ENCODE results near the gene ADAMTS9. TPM values are rescaled to one million over a fixed set of nuclear protein-coding genes. Genes with fewer than 3 reads are reported as not detected.

The ADAMTS9 gene
- total RNA-seq, 1 donor from 2014 or later, result 11.7 TPM

DNA sequence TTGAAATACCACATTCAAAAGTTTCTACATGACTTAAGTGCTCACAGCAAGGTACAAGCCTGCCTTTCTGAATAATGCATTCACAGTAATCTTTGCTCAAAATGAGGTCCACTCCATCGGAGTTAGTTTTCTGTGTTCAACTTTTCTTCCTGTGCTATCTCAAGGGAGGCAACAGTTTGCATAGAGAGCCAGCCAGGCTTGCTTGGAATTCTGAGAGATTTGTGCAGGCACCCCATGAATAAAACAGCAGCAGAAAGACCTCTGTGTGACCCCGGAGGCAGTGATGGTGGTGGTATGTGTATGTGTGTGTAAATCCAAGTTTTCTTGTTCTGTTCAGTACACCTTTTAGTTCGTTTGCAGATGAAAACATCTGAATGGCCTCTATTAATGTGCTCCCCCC is 124.0 kb downstream of the ADAMTS9 start:
- H3K4me1 ChIP-seq, result no peaks in the 10 kb centered on the region
- no peaks in the 10 kb centered on the region for H3K27me3 ChIP-seq (ENCODE audit: low read depth)
- no peaks in the 10 kb centered on the region for H3K9me3 ChIP-seq
- H3K27ac ChIP-seq, result no peak overlapping the region
- H3K36me3 ChIP-seq, result peaks cover 22% of the 10 kb centered on the region
- intact Hi-C loops (cut with DNase I), result no loop called here
- H3K4me3 ChIP-seq, result no peak overlapping the region
- TF ChIP-seq, protein P1, sequence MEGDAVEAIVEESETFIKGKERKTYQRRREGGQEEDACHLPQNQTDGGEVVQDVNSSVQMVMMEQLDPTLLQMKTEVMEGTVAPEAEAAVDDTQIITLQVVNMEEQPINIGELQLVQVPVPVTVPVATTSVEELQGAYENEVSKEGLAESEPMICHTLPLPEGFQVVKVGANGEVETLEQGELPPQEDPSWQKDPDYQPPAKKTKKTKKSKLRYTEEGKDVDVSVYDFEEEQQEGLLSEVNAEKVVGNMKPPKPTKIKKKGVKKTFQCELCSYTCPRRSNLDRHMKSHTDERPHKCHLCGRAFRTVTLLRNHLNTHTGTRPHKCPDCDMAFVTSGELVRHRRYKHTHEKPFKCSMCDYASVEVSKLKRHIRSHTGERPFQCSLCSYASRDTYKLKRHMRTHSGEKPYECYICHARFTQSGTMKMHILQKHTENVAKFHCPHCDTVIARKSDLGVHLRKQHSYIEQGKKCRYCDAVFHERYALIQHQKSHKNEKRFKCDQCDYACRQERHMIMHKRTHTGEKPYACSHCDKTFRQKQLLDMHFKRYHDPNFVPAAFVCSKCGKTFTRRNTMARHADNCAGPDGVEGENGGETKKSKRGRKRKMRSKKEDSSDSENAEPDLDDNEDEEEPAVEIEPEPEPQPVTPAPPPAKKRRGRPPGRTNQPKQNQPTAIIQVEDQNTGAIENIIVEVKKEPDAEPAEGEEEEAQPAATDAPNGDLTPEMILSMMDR (IDR thresholded peaks at IDR 0.05), result no peak
- DNase-seq, result no peak
- no peak for ATAC-seq

DNA sequence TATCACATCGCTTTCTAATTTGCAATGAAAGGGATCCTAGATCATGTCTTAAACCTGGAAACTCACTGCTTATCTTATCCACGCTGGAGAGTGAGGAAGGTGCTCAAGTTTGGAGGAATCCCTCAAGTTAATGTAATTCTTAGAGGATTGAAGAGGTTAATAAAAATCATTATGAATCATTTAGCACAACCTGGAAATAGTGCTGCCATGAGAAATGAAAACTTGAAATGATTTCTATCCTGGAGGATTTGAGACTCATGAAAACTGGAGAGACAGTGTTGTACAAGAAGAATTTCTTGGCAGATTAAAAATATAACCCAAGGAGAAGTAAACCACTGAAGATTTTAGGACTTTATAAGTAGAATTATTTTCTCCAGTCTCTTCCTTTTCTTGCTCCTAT is 125.9 kb downstream of the ADAMTS9 start:
- no peaks in the 10 kb centered on the region for H3K4me1 ChIP-seq
- no peaks in the 10 kb centered on the region for H3K27me3 ChIP-seq (ENCODE audit: low read depth)
- TF ChIP-seq, protein P1 (IDR thresholded peaks at IDR 0.05), result no peak
- ATAC-seq (no peak), DNase-seq (no peak)
- H3K4me3 ChIP-seq, result peak overlapping the region; percentile 29
- peaks cover 27% of the 10 kb centered on the region for H3K36me3 ChIP-seq
- H3K9me3 ChIP-seq, result no peaks in the 10 kb centered on the region
- H3K27ac ChIP-seq, result no peak overlapping the region
- intact Hi-C loops (cut with DNase I), result no loop called here

DNA sequence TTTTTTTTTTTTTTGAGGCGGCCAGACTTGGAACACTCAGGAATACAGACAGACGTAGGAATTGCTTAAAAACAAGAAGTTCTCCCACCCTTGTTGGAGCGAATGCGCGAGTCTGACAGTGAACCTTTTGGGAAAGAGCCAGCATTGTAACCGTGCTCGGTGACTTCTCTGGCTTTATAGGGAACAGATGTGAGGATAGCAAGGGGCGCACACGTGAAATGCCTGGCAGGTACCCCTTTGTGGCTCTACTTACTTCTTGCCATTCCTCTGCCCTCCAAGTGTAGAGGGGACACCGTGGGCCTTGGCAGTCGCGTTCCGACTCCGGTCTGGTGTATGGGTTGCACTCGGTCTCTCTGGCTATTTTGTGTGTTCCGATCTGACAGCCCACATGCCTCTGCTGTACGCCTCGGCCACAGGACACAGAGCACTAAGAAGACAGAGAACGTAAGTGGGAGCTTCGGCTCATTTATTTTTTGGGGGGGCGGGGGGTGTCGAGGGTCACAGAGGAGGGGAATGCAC is 126.4 kb downstream of the ADAMTS9 start:
- TF ChIP-seq, protein P1 (IDR thresholded peaks at IDR 0.05), result no peak
- Histone ChIP-seq H3K9me3 (no peaks in the 10 kb centered on the region), H3K27me3 (ENCODE audit: low read depth) (no peaks in the 10 kb centered on the region), H3K4me3 (peak overlapping the region; percentile 29), H3K36me3 (peaks cover 27% of the 10 kb centered on the region), H3K4me1 (no peaks in the 10 kb centered on the region), H3K27ac (no peak overlapping the region)
- ATAC-seq (no peak), DNase-seq (no peak)
- intact Hi-C loops (cut with DNase I), result no loop called here

DNA sequence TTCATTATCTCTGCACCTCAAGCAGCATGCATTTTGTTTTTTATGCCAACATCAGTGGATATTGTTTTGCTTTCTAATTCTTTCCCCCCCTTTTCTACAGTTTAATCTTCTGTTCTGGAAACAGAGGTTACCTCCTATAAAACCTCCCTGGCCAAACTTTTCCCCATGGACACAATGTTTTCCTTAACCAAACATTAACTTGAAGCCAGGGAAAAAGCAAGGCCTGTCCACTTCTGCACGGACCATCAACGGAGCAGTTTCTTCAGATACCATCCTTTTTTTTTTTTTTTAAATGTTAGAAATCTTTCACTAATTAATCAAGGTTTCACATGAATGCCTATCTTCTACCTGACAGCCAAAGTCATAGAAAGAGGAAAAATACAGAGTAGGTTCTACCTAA is 127.0 kb downstream of the ADAMTS9 start:
- no peaks in the 10 kb centered on the region for H3K9me3 ChIP-seq
- TF ChIP-seq, protein P1 (IDR thresholded peaks at IDR 0.05), result no peak
- H3K4me1 ChIP-seq, result no peaks in the 10 kb centered on the region
- H3K36me3 ChIP-seq, result peaks cover 27% of the 10 kb centered on the region
- H3K27ac ChIP-seq, result no peak overlapping the region
- H3K27me3 ChIP-seq (ENCODE audit: low read depth), result no peaks in the 10 kb centered on the region
- ATAC-seq (no peak), DNase-seq (no peak)
- no peak overlapping the region for H3K4me3 ChIP-seq
- intact Hi-C loops (cut with DNase I), result no loop called here

DNA sequence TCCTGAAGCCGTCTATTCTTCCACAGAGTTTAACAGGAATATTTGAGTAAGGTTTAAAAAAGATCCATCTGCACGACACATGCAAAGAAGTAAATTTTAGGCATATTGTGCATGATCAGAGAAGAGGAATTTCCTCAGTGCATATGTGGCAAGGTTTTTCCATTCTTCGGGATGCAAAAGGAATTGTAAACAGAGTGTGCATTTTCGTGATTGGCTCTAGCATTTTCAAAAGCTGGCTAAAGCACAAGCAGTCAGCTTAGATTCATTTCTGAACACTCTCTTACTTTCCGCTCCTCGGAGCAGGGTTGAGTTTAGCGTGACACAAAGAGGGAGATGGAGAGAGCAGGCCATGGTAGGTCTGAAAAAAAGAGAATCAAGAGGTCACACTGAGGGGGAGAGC is 128.2 kb downstream of the ADAMTS9 start:
- Histone ChIP-seq H3K9me3 (no peaks in the 10 kb centered on the region), H3K36me3 (peaks cover 27% of the 10 kb centered on the region), H3K27ac (no peak overlapping the region), H3K4me3 (no peak overlapping the region), H3K27me3 (ENCODE audit: low read depth) (no peaks in the 10 kb centered on the region), H3K4me1 (no peaks in the 10 kb centered on the region)
- DNase-seq, result no peak
- intact Hi-C loops (cut with DNase I), result no loop called here
- TF ChIP-seq, protein P1 (IDR thresholded peaks at IDR 0.05), result no peak
- ATAC-seq, result no peak

DNA sequence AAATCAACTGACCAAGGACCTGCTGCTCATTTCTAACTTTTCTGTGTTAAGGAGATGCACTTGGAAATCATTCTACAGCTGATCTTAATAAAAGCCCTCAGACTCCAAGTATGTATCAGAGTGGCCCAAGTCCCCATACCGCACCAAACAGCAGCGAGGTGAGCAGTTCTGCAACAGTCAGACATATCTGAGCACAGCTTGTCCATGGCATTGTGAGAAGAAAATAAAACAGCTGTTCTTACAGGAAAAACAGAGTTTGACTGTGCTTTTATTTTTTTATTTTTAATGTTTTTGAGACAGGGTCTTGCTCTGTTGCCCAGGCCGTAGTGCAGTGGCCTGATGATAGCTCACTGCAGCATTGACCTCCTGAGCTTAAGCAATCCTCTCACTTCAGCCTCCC is 131.8 kb downstream of the ADAMTS9 start:
- TF ChIP-seq, protein P1 (IDR thresholded peaks at IDR 0.05), result no peak
- Histone ChIP-seq H3K36me3 (peaks cover 24% of the 10 kb centered on the region), H3K27ac (no peak overlapping the region), H3K27me3 (ENCODE audit: low read depth) (no peaks in the 10 kb centered on the region), H3K9me3 (no peaks in the 10 kb centered on the region), H3K4me1 (no peaks in the 10 kb centered on the region), H3K4me3 (no peak overlapping the region)
- intact Hi-C loops (cut with DNase I), result no loop called here
- ATAC-seq, result no peak
- DNase-seq, result no peak

Data from lower lobe of right lung (tissue), 2 donors.